Measurements from ENCODE around the gene SLC1A6.
"Not testable (repeated sequence)": the region's sequence is repeated elsewhere in the genome, so short reads cannot be mapped to it uniquely, and the experiment has no call there.

SLC1A6 gene

GRCh38 chr19:14977128-14977527, 2.5 kb downstream of the SLC1A6 start:
- H3K9me3 Mint-ChIP-seq, result no peaks in the 10 kb centered on the region
- ATAC-seq, result no peak

DNA sequence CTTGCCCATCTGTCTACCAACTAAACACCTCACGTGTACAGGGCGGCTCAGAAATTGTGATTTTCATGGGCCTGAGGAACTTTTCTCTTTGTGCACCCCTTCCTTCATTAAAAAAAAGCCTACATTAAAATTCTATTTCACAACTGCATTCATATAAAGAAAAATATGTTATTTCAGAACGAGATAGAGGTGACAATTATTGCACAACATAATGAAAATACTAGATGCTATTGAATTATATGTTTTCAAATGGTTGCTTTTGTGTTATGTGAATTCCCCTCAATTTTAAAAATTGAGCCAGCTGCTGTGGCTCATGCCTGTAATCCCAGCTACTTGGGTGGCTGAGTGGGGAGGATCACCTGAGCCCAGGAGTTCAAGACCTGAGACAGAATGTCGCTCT, 5.2 kb downstream of the SLC1A6 start:
- Mint-ChIP-seq H3K9me3 (no peaks in the 10 kb centered on the region), H3K4me3 (no peak overlapping the region), H3K36me3 (ENCODE audit: low read depth) (no peaks in the 10 kb centered on the region), H3K27me3 (peaks cover 36% of the 10 kb centered on the region), H3K27ac (no peak overlapping the region), H3K4me1 (peaks cover 2% of the 10 kb centered on the region)
- no peak for DNase-seq
- no peak for ATAC-seq

More at GRCh38 chr19:14977128-14977527, 2.5 kb downstream of the SLC1A6 start:
- H3K4me3 Mint-ChIP-seq, result no peak overlapping the region
- peaks cover 2% of the 10 kb centered on the region for H3K4me1 Mint-ChIP-seq
- DNase-seq, result no peak
- no peaks in the 10 kb centered on the region for H3K36me3 Mint-ChIP-seq (ENCODE audit: low read depth)
- H3K27ac Mint-ChIP-seq, result no peak overlapping the region
- peaks cover 46% of the 10 kb centered on the region for H3K27me3 Mint-ChIP-seq

DNA sequence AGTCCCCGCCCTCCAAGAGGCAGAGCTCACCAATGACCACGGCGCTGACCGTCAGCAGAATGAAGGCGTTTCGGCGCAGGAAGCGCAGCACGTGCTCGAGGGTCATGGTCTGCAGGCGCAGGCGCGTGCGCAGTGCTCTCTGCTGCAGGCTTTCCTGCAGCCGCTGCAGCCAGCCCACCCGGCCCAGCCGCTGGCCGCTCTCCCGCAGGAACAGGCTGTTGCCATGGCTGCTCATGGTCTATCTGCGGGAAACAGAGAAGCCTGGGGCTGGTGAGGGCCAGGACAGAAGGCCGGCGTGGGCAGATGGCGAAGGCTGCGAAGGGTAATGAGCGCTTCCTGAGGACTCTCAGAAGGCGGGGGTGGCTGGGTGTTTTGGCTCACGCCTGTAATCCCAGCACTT, 7.0 kb downstream of the SLC1A6 start:
- no peak for DNase-seq
- Mint-ChIP-seq H3K27me3 (peaks cover 26% of the 10 kb centered on the region), H3K9me3 (no peaks in the 10 kb centered on the region), H3K36me3 (ENCODE audit: low read depth) (no peaks in the 10 kb centered on the region), H3K27ac (no peak overlapping the region), H3K4me3 (no peak overlapping the region), H3K4me1 (no peaks in the 10 kb centered on the region)
- ATAC-seq, result no peak

- H3K36me3 Mint-ChIP-seq (ENCODE audit: low read depth), result no peaks in the 10 kb centered on the region
- ATAC-seq (no peak), DNase-seq (no peak)
- no peaks in the 10 kb centered on the region for H3K4me1 Mint-ChIP-seq
- no peaks in the 10 kb centered on the region for H3K9me3 Mint-ChIP-seq
- H3K27ac Mint-ChIP-seq, result no peak overlapping the region
- peaks cover 18% of the 10 kb centered on the region for H3K27me3 Mint-ChIP-seq
- H3K4me3 Mint-ChIP-seq, result no peak overlapping the region
Observed at GRCh38 chr19:14971474-14971873, 8.2 kb downstream of the SLC1A6 start.

DNA sequence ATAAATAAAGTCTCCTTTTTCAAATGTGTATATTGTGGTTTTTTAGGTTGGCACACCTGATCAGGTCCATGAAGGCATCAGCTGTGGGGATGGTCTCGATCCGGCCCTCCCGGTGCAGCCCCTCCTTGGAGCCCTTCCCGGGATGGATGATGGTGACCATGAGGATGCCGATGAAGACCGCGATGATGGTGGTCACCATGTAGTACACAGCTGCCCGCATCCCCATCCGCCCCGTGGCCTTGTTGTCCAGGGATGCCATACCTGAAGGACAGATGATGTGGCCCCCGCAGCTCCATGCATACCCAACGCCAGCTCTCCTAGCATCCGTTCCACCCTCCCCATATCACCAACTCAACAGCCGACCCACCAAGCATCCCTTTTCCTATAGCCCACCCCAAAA, 11.4 kb downstream of the SLC1A6 start:
- DNase-seq (no peak), ATAC-seq (no peak)
- H3K36me3 Mint-ChIP-seq (ENCODE audit: low read depth), result no peaks in the 10 kb centered on the region
- no peaks in the 10 kb centered on the region for H3K4me1 Mint-ChIP-seq
- H3K27me3 Mint-ChIP-seq, result peaks cover 12% of the 10 kb centered on the region
- H3K4me3 Mint-ChIP-seq, result no peak overlapping the region
- no peaks in the 10 kb centered on the region for H3K9me3 Mint-ChIP-seq
- H3K27ac Mint-ChIP-seq, result no peak overlapping the region

GRCh38 chr19:14961956-14962685, 17.5 kb downstream of the SLC1A6 start:
- peaks cover 5% of the 10 kb centered on the region for H3K27me3 Mint-ChIP-seq
- H3K36me3 Mint-ChIP-seq (ENCODE audit: low read depth), result peaks cover 1% of the 10 kb centered on the region
- ATAC-seq, result no peak
- H3K4me1 Mint-ChIP-seq, result no peaks in the 10 kb centered on the region
- peaks cover 17% of the 10 kb centered on the region for H3K9me3 Mint-ChIP-seq
- no peak overlapping the region for H3K27ac Mint-ChIP-seq
- no peak for DNase-seq
- H3K4me3 Mint-ChIP-seq, result no peak overlapping the region

GRCh38 chr19:14959263-14959662, 20.4 kb downstream of the SLC1A6 start:
- peaks cover 1% of the 10 kb centered on the region for H3K36me3 Mint-ChIP-seq (ENCODE audit: low read depth)
- DNase-seq (no peak), ATAC-seq (no peak)
- no peaks in the 10 kb centered on the region for H3K4me1 Mint-ChIP-seq
- H3K9me3 Mint-ChIP-seq, result peaks cover 21% of the 10 kb centered on the region
- no peak overlapping the region for H3K27ac Mint-ChIP-seq
- H3K27me3 Mint-ChIP-seq, result peaks cover 4% of the 10 kb centered on the region
- H3K4me3 Mint-ChIP-seq, result no peak overlapping the region

DNA sequence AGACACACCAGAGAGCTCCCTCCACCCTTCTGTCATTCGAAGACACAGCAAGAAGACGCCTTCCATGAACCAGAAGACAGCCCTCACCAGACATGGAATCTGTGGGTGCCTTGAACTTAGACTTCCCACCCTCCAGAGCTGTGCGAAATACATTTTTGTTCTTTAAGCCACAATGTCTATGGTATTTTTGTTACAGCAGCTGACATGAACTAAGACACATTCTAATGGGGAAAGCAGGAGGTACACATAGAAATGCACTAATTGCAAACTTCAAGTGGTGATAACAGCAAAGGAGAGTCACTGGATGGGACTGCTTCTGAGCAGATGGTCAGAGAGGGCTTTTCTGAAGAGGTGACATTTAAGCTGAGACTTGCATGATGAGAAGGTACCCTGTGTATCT, 22.2 kb downstream of the SLC1A6 start:
- ATAC-seq (no peak), DNase-seq (no peak)
- Mint-ChIP-seq H3K9me3 (peaks cover 21% of the 10 kb centered on the region), H3K4me3 (no peak overlapping the region), H3K4me1 (no peaks in the 10 kb centered on the region), H3K27ac (no peak overlapping the region), H3K27me3 (peaks cover 6% of the 10 kb centered on the region), H3K36me3 (ENCODE audit: low read depth) (peaks cover 1% of the 10 kb centered on the region)

DNA sequence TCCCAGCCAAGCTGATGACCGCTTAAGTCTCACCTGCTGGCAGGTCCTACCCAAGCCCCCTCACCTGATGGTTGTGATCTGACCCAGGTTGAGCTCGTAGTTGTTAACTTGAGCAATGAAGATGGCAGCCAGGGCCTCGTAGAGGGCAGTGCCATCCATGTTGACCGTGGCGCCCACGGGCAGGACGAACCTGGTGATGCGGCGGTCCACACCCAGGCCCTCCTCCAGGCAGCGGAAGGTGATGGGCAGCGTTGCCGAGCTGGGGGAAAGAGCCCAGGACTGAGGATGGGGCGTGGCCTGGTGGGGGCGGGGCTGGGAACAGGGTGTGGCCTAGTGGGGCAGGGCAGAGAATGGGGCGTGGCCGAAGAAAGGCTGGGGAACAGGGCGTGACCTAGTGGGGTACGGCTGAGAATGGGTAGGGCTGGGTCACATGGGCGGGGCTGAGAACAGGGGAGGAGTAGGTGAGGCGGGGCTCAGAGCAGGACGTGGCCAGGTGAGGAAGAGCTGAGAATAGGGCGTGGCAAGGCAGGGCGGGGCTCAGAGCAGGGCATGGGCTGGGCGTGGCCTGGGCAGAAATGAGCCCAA, 25.5 kb downstream of the SLC1A6 start:
- Mint-ChIP-seq H3K27me3 (peaks cover 7% of the 10 kb centered on the region), H3K4me3 (no peak overlapping the region), H3K27ac (no peak overlapping the region), H3K4me1 (no peaks in the 10 kb centered on the region), H3K9me3 (peaks cover 11% of the 10 kb centered on the region), H3K36me3 (ENCODE audit: low read depth) (no peaks in the 10 kb centered on the region)
- DNase-seq, result no peak
- no peak for ATAC-seq

GRCh38 chr19:14952767-14953166, 26.9 kb downstream of the SLC1A6 start:
- Mint-ChIP-seq H3K9me3 (peaks cover 10% of the 10 kb centered on the region), H3K4me1 (no peaks in the 10 kb centered on the region), H3K4me3 (no peak overlapping the region), H3K36me3 (ENCODE audit: low read depth) (no peaks in the 10 kb centered on the region), H3K27ac (no peak overlapping the region), H3K27me3 (peaks cover 7% of the 10 kb centered on the region)
- DNase-seq (no peak), ATAC-seq (no peak)

GRCh38 chr19:14950421-14950820, 29.2 kb downstream of the SLC1A6 start:
- no peak overlapping the region for H3K27ac Mint-ChIP-seq
- peaks cover 7% of the 10 kb centered on the region for H3K27me3 Mint-ChIP-seq
- DNase-seq (no peak), ATAC-seq (no peak)
- no peaks in the 10 kb centered on the region for H3K36me3 Mint-ChIP-seq (ENCODE audit: low read depth)
- H3K4me1 Mint-ChIP-seq, result no peaks in the 10 kb centered on the region
- no peak overlapping the region for H3K4me3 Mint-ChIP-seq
- no peaks in the 10 kb centered on the region for H3K9me3 Mint-ChIP-seq

- H3K9me3 Mint-ChIP-seq, result no peaks in the 10 kb centered on the region
- H3K27me3 Mint-ChIP-seq, result peaks cover 7% of the 10 kb centered on the region
- no peak for DNase-seq
- no peak overlapping the region for H3K27ac Mint-ChIP-seq
- H3K4me3 Mint-ChIP-seq, result no peak overlapping the region
- ATAC-seq, result no peak
- H3K36me3 Mint-ChIP-seq (ENCODE audit: low read depth), result no peaks in the 10 kb centered on the region
- H3K4me1 Mint-ChIP-seq, result no peaks in the 10 kb centered on the region
Observed at GRCh38 chr19:14949876-14950275, 29.8 kb downstream of the SLC1A6 start.

- not testable (repeated sequence) for ATAC-seq; H3K4me1 Mint-ChIP-seq; DNase-seq; H3K27me3 Mint-ChIP-seq; H3K9me3 Mint-ChIP-seq; H3K36me3 Mint-ChIP-seq (ENCODE audit: low read depth); H3K4me3 Mint-ChIP-seq; H3K27ac Mint-ChIP-seq
Observed at GRCh38 chr19:14949413-14949812, 30.3 kb downstream of the SLC1A6 start.

DNA sequence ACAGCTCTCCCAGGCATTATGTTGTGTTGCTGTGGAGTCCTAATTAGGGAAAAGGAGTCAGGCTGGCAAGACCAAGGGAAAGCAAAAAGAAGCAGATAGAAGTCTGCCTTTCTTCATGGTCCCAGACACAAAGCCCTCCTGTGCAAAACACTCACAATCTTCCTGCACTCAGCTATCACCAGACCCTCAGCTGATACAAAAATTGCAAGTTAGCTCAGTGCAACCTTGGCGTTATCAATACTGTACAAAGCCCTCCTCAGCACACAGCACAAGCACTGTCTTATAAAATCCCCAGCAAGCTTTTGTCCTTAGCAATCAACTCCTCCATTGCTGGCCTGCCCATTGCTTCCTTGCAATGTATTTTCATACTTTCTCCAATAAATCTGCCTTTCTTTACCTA, 35.2 kb downstream of the SLC1A6 start:
- H3K27me3 Mint-ChIP-seq, result no peaks in the 10 kb centered on the region
- H3K9me3 Mint-ChIP-seq, result no peaks in the 10 kb centered on the region
- no peak overlapping the region for H3K27ac Mint-ChIP-seq
- no peak overlapping the region for H3K4me3 Mint-ChIP-seq
- H3K36me3 Mint-ChIP-seq (ENCODE audit: low read depth), result no peaks in the 10 kb centered on the region
- ATAC-seq (no peak), DNase-seq (no peak)
- H3K4me1 Mint-ChIP-seq, result peaks cover 10% of the 10 kb centered on the region

- Mint-ChIP-seq H3K27me3 (no peaks in the 10 kb centered on the region), H3K9me3 (no peaks in the 10 kb centered on the region), H3K4me1 (peaks cover 10% of the 10 kb centered on the region), H3K36me3 (ENCODE audit: low read depth) (no peaks in the 10 kb centered on the region), H3K27ac (no peak overlapping the region), H3K4me3 (no peak overlapping the region)
- DNase-seq, result no peak
- no peak for ATAC-seq
Observed at GRCh38 chr19:14943601-14944000, 36.1 kb downstream of the SLC1A6 start.
